GM21825 (cell line): ENCODE results near the gene APBA2.

Experiments
- ATAC-seq: cut with Tn5 transposase; IDR thresholded peaks from one replicate; pipeline ENCODE4 v1.9.1; 2021; ENCODE audit warnings: mild to moderate bottlenecking, moderate library complexity; ENCODE audit not compliant: unreplicated experiment

Gene APBA2

GRCh38 chr15:29053661-29054131, 167.9 kb downstream of the APBA2 start:
- ATAC-seq, result no peak

DNA sequence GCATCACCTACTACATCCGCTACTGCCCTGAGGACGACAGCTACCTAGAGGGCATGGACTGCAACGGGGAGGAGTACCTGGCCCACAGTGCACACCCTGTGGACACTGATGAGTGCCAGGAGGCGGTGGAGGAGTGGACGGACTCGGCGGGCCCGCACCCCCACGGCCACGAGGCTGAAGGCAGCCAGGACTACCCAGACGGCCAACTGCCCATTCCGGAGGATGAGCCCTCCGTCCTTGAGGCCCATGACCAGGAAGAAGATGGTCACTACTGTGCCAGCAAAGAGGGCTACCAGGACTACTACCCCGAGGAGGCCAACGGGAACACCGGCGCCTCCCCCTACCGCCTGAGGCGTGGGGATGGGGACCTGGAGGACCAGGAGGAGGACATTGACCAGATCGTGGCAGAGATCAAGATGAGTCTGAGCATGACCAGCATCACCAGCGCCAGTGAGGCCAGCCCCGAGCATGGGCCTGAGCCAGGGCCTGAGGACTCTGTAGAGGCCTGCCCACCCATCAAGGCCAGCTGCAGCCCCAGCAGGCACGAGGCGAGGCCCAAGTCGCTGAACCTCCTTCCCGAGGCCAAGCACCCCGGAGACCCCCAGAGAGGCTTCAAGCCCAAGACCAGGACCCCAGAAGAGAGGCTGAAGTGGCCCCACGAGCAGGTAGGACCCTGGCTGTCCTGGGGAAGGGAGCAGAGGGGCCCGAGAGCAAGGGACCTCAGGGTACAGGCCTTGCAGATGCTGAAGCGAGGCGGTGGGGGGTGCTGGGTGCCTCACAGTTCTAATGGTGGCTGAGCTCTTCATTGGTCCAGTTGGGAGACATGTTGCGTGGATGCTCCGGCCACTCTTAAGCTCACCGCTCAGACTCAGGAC, 168.6 kb downstream of the APBA2 start:
- ATAC-seq, result no peak

DNA sequence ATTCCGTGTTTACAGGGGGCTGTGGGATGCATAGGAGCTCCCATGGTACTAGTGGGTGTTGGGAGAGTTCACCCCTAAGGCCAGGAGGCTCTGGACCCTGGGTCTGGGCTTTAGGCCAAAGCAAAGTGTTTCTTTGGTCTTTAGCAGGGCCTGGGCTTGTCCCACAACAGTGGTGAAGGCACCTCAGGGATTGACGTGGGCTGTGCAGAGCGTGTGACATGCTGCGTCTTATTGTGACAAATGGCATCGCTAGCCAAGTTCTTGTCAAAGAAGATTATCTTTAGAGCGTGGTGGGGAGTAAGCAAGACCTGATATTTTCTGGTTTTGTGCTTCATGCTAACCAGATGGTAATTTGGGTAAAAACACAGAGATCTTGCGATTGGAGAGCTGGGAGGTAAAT, 170.1 kb downstream of the APBA2 start:
- no peak for ATAC-seq

DNA sequence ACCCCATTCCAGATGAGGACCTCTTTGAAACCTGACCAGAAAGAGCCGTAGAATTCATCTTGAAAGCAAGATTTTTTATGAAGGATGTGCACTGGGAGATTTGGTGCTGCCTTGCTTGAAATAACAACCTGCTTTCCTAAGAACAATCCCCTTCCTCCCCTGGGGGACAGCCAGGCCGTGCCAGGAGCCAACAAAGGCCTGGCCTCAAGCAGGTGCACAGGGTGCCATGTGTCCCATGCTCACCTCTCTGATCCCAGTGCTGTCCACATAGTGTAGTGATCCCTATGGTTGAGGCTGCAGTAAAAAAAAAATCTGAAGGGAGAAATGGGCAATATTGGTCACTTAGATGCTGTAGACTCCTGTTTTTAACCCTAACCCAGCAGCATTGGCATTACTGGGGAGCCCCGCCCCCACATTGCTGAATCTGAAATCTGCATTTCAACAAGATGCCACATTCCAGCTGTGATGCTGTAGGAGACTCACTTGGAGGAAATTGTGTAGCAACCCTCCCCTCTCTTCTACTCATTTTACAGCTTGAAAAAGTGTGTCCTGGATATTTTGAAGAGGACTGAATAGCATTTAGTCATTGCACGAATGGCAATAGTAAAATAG, 171.2 kb downstream of the APBA2 start:
- ATAC-seq, result no peak

- ATAC-seq, result no peak
These were observed 172.1 kb downstream of the APBA2 start for GRCh38 chr15:29057856-29058255.

GRCh38 chr15:29058903-29059539, 173.2 kb downstream of the APBA2 start:
- ATAC-seq, result no peak

DNA sequence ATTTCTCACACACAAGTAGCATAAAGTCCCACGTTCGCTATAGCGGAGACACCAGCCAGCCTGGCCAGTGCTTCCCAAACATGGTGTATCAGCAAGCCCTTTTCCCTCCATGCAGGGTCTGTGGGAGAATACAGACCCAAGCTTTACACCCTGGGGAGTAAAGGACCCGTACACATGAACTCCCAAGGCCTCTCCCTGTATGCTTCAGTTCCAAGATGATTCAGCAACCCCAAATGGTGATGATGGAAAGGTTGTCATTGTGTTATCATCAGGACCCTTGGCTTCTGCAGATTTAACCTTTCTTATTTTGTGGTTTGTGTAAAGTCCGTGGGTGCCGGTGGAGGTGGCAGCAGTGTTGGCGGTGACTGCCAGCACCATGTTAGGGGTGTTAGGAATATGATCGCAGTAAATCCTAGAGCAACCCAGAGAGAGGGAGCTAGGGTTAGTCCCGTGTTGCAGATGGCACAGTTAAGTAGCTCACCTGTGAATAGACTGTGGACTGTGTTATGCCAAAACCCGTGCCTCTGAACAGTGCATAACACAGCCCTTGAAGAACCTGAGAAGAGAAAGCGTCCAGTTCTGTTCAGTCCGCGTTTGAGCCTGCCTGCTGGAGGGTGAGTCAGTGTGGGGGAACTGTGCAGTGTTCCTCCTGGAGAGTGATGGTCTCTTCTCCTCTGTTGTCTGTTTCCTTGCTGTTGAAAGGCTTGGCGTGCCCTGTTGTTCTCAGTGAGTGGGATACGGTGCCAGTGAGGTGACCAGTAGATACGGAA, 174.3 kb downstream of the APBA2 start:
- ATAC-seq, result no peak

DNA sequence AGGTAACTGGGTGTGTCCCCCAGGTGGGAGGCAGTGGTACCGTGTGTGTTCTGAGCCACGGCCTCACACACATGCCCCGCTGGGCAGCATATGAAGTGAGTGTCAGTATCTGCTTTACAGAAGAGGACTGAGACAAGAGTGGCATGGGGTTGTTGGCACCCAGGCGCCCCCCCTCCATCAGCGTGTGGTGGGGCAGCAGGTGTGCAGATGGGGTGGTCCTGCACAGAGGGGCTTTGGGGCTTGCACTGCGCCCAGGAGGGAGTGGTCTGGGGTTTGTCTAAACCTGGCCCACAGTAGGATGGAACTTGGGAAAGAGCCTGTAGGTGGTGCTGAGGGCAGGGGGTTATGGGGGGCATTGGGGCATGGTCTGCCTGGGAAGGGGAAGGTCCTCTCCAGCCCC, 176.0 kb downstream of the APBA2 start:
- no peak for ATAC-seq

- no peak for ATAC-seq
These were observed 176.4 kb downstream of the APBA2 start for GRCh38 chr15:29062179-29062591.

DNA sequence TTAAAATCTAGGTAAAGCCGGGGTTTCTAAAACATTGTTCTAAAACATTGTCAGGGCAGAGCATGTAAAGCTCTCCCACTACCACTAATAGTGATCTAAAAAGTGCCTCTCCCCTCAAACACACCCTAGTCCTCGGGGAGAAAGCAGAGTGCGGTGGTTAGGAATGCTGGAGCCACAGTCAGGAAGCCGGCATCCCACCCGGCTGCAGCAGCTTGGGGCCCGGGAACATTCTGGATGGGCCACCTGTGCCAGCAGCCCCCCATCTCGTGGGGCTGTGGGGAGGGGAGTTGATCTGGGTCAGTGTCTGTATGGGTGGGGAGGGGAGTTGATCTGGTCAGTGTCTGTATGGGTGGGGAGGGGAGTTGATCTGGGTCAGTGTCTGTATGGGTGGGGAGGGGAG, 176.9 kb downstream of the APBA2 start:
- ATAC-seq, result no peak

DNA sequence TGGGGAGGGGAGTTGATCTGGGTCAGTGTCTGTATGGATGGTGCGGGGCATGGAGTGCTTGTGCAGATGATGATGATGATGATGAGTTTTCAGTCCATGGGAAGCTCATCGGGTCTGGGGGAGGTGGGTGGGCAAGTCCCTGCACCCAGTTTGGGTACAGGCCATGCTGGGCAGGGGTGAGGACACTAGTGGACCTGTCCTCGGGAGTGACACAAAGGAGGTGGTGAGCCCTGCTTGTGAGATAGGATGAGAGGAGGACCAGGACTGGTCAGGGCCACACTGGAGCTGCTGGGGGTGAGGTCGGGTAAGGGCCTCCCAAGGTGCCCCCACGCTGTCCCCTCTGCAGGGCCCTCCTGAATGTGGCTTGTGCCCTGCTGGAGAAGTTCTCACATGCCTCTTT, 177.9 kb downstream of the APBA2 start:
- ATAC-seq, result no peak

DNA sequence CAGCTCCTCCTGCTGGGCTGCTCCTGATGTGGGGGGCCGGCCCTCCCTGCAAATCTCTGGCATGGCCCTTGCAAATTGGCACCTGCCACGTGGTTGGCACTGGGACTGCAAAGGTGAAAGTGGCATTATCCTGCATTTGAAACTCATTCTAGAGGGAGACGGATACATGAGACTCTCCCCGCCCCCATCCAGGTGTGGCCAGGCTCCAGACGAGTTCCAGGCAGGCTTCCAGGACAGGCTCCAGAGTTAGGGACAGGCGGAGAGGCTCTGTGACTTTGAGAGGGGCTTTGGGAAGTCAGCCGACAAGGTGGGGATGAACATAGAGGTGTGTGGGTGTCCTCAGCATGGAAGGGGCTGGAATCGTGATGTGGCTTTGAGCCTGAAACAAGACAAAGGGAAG, 178.5 kb downstream of the APBA2 start:
- no peak for ATAC-seq

DNA sequence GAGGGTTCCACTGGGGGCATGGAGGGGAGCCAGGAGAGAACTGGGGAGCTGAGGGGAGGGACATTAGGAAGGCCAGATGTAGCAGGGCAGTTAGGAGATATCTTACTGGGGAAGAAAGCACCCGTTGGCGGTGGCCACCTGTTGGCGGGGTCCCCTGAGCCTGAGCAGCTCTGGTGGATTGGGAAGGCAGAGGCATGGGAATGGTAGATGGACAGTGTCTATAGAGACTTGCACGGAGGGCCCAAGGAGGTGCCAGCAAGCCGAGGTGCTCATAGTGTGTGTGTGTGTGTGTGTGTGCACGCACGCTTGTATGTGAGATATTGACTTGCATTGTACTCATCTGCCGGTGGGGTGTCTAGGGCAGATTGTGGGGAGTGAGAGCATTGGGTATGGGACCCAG, 179.0 kb downstream of the APBA2 start:
- no peak for ATAC-seq

DNA sequence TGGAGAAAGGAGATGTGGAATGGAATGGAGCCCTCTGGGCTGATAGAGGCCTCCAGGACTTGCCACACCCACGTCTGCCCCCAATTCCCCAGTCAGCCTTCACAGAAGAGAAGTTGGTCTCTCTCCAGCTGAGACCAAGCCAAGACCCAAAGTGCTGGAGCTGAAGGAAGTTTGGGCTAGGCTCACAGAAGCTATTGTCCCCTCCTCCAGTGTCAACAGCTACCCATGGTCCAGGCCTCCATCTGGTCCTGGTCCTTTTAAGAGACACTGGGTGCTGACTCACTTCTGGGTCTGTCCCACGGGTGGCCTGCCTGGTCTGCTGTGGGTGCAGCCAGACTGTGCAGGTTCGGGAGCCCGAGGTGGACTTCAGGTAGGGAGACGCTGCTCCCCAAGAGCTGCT, 179.8 kb downstream of the APBA2 start:
- ATAC-seq, result no peak

DNA sequence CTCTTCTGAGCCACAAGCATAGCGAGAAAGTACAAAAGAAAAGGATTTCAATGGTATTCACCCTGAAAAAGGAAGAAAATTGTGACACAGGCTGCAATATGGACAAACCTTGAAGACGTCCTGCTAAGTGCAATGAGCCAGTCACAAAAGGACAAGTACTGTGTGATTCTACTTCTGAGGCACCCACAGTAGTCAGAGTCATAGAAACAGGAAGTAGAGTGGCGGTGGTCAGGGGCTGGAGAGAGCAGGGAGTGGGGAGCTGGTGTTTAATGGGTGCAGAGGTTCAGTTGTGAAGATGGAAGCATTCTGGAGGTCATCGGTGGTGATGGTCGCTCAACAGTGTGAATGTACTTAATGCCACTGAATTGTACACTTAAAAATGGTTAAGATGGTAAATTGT, 180.5 kb downstream of the APBA2 start:
- no peak for ATAC-seq

DNA sequence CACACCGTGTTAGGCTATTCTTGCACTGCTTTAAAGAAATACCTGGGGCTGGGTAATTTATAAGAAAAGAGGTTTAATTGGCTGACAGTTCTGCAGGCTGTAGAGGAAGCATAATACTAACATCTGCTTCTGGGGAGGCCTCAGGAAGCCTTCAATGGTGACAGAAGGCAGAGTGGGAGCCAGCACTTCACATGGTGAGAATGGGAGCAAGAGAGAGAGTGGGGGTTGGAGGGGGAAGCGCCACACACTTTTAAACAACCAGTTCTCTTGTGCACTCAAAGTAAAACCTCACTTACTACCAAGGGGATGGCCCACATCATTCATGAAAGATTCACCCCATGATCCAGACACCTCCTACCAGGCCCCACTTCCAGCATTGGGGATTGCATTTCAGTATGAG, 181.1 kb downstream of the APBA2 start:
- no peak for ATAC-seq

GRCh38 chr15:29067949-29068348, 182.2 kb downstream of the APBA2 start:
- ATAC-seq, result no peak

DNA sequence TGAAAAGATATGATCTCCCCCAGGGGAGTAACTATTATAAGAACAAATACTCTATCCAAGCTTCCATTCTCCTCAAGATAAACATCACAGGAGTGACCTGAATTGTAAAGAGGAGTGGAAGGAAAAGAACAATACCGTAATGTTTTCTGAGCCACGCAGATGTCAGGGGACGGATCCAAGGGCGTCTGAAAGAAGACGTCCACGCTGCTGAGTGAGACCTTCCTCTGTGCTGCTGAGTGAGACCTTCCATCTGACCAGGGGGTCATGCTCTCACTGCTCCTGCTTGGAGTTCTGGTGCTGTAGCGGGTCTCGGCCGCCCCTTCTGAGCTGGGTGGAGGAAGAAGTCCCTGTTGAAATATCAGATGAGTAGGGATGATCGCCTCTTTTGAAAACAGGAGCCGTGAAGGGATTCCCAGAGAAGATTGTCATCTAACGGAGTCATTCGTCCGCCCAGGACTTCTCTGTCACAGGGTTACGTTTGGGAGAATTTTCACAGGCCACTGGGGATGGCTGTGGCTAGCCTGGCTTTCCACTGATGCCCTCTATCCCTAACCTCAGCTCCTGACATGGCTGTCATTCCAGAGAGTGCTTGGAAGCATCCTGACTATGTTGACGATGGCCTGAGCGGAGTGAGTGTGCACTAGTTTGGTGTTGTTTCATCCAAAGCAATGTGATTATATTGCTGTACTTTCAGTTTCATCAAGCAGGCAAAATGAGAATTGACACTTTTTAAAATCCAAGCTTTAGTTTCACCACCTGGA, 184.9 kb downstream of the APBA2 start:
- ATAC-seq, result no peak

DNA sequence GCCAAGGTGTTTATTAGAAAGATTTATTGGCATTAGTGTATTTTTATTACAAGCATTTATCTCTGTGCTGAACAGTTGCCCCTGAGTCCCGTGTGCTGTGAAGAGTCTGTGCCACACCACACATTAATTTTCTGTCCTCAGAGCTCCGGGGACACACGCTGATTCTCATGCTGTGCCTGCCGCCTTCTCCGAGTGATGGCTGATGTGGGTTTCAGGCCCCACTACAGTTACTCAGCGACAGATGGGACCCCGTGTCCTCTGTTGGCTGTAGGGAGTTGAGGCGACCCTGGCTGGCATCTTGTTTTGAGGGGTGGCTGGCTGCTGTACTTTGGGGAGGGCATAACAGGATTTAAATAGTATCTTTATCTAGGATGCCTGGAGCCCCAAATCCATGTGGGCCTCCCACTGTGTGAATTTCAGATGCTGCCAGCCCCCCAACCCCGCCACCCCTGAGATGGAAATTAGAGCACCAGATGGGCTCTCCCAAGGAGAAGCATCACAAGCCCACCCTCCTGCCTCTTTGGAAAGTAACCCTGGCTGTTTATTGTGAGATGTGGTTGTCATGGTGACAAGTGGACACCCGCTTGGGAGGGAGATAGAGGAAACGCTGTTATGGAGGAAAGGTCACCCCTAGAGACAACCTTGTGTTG, 185.6 kb downstream of the APBA2 start:
- ATAC-seq, result no peak

GRCh38 chr15:29071882-29072273, 186.1 kb downstream of the APBA2 start:
- ATAC-seq, result no peak
